ENCODE measurements around the gene REEP1. TPM values are rescaled to one million over a fixed set of nuclear protein-coding genes. Genes with fewer than 3 reads are reported as not detected.

REEP1 gene
- polyA plus RNA-seq, 2 of the 4 experiments (the other 2 are of a cell fraction), result 0.30 to 0.45 TPM

DNA sequence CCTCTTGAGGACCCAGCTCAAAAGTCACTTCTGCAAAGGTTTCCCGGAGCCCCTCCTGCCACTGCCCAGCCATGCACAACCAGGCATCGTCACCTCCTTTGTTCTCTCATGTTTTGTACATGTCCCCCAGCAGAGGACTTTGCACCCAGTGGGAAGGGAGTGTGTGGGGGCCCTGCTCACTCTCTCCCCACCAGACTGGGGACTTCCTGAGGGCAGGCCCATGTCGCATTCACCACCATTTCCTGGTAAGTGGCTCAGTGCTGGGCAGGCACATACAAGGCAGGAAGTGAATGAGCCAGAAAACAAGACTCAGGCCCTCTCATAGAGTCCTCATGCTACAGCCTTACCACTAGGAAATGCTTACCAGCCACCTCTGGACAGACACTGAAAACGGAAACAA is 119.3 kb downstream of the REEP1 start:
- ChIA-PET POLR2A (no interaction called here), CTCF (no interaction called here)
- TF ChIP-seq RFX5 (IDR thresholded peaks at IDR 0.05) (no peak), HOXB5 (CRISPR knock-in tag; IDR thresholded peaks at IDR 0.05) (no peak), KDM1A (IDR thresholded peaks at IDR 0.05; ENCODE audit: low read depth) (no peak), CBX2 (IDR thresholded peaks at IDR 0.05; ENCODE audit: borderline replicate concordance, low read depth) (no peak), NR3C1 (IDR thresholded peaks at IDR 0.05) (no peak), ZSCAN20 (CRISPR knock-in tag; IDR thresholded peaks at IDR 0.05) (no peak), CHD4 (IDR thresholded peaks at IDR 0.05; ENCODE audit: borderline replicate concordance) (no peak), NFE2L2 (conservative IDR thresholded peaks at IDR 0.05; ENCODE audit: low read length) (no peak), MAFK (IDR thresholded peaks at IDR 0.05; ENCODE audit: partially characterized antibody) (no peak), HOXB13 (CRISPR knock-in tag; IDR thresholded peaks at IDR 0.05; ENCODE audit: low read depth) (no peak)
- TF ChIP-seq, protein P1, sequence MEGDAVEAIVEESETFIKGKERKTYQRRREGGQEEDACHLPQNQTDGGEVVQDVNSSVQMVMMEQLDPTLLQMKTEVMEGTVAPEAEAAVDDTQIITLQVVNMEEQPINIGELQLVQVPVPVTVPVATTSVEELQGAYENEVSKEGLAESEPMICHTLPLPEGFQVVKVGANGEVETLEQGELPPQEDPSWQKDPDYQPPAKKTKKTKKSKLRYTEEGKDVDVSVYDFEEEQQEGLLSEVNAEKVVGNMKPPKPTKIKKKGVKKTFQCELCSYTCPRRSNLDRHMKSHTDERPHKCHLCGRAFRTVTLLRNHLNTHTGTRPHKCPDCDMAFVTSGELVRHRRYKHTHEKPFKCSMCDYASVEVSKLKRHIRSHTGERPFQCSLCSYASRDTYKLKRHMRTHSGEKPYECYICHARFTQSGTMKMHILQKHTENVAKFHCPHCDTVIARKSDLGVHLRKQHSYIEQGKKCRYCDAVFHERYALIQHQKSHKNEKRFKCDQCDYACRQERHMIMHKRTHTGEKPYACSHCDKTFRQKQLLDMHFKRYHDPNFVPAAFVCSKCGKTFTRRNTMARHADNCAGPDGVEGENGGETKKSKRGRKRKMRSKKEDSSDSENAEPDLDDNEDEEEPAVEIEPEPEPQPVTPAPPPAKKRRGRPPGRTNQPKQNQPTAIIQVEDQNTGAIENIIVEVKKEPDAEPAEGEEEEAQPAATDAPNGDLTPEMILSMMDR (IDR thresholded peaks at IDR 0.05), result no peak
- TF ChIP-seq, protein P2, sequence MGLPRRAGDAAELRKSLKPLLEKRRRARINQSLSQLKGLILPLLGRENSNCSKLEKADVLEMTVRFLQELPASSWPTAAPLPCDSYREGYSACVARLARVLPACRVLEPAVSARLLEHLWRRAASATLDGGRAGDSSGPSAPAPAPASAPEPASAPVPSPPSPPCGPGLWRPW (IDR thresholded peaks at IDR 0.05), result no peak
- TF ChIP-seq, protein P3, sequence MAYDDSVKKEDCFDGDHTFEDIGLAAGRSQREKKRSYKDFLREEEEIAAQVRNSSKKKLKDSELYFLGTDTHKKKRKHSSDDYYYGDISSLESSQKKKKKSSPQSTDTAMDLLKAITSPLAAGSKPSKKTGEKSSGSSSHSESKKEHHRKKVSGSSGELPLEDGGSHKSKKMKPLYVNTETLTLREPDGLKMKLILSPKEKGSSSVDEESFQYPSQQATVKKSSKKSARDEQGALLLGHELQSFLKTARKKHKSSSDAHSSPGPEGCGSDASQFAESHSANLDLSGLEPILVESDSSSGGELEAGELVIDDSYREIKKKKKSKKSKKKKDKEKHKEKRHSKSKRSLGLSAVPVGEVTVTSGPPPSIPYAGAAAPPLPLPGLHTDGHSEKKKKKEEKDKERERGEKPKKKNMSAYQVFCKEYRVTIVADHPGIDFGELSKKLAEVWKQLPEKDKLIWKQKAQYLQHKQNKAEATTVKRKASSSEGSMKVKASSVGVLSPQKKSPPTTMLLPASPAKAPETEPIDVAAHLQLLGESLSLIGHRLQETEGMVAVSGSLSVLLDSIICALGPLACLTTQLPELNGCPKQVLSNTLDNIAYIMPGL (CRISPR knock-in tag; IDR thresholded peaks at IDR 0.05; ENCODE audit: borderline replicate concordance), result no peak
- TF ChIP-seq, protein P4, sequence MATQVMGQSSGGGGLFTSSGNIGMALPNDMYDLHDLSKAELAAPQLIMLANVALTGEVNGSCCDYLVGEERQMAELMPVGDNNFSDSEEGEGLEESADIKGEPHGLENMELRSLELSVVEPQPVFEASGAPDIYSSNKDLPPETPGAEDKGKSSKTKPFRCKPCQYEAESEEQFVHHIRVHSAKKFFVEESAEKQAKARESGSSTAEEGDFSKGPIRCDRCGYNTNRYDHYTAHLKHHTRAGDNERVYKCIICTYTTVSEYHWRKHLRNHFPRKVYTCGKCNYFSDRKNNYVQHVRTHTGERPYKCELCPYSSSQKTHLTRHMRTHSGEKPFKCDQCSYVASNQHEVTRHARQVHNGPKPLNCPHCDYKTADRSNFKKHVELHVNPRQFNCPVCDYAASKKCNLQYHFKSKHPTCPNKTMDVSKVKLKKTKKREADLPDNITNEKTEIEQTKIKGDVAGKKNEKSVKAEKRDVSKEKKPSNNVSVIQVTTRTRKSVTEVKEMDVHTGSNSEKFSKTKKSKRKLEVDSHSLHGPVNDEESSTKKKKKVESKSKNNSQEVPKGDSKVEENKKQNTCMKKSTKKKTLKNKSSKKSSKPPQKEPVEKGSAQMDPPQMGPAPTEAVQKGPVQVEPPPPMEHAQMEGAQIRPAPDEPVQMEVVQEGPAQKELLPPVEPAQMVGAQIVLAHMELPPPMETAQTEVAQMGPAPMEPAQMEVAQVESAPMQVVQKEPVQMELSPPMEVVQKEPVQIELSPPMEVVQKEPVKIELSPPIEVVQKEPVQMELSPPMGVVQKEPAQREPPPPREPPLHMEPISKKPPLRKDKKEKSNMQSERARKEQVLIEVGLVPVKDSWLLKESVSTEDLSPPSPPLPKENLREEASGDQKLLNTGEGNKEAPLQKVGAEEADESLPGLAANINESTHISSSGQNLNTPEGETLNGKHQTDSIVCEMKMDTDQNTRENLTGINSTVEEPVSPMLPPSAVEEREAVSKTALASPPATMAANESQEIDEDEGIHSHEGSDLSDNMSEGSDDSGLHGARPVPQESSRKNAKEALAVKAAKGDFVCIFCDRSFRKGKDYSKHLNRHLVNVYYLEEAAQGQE (IDR thresholded peaks at IDR 0.05), result no peak
- TF ChIP-seq, protein P5, sequence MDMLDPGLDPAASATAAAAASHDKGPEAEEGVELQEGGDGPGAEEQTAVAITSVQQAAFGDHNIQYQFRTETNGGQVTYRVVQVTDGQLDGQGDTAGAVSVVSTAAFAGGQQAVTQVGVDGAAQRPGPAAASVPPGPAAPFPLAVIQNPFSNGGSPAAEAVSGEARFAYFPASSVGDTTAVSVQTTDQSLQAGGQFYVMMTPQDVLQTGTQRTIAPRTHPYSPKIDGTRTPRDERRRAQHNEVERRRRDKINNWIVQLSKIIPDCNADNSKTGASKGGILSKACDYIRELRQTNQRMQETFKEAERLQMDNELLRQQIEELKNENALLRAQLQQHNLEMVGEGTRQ (IDR thresholded peaks at IDR 0.05), result no peak
- Histone ChIP-seq H3K4me2 (no peak overlapping the region), H3K4me3 (no peak overlapping the region), H3K9me3 (no peaks in the 10 kb centered on the region), H3K4me1 (no peaks in the 10 kb centered on the region), H3K27ac (no peak overlapping the region)
- ATAC-seq, result no peak
- FAIRE-seq, result no peak
- DNase-seq (ENCODE audit: low read depth in 1 of 2, low spot score in 1 of 2), result no peak
- 94% methylated on average over 4 of the region's 4 CpGs for WGBS (ENCODE audit: missing lambda C conversion rate)

DNA sequence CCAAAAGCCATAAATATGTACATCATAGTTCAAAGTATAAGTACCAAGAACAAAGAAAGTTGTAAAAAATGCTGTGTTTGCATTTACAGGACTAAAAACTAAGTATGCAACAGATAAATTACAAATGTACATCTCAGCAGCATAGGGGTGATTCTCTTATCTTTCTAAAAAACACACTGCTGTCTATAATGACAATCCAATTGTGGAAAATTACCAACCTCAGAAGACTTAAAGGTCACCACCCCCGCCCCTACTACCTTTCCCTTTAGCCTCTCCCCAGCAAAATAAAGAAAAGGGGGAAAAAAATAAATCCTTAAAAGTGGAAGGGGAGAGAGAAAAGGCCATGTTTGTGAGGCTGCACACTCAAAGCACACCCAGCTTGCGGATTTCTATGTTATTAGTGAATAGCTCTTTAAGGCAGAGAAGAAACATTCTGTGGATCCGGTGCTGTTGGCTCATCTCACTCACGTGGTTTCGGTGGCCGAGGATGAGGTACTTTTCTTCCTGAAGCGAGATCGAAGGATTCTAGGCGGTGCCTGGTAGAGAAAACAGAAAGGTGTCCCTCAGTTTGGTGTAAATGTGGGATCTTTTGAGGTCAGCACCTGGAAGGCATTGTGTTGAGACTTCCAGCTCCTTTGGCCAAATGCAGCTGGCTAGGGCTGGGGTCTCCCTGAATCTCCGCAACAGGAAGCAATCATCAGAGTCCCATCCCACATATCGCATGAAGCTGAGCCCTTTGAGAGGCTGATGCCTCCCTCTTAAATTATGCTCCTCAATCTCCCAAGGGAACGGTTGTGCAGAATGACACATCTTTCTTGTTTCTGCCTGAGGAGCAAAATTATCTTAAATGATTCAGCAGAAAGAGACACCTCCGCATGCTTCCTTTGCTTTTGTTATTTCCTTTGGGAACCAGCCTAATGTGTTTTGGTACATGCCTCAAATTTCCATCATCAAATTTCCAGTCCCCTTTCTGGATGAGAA is 120.6 kb downstream of the REEP1 start:
- no peak for DNase-seq (ENCODE audit: low read depth in 1 of 2, low spot score in 1 of 2)
- no peak for TF ChIP-seq KDM1A (IDR thresholded peaks at IDR 0.05; ENCODE audit: low read depth)
- TF ChIP-seq, protein P6, sequence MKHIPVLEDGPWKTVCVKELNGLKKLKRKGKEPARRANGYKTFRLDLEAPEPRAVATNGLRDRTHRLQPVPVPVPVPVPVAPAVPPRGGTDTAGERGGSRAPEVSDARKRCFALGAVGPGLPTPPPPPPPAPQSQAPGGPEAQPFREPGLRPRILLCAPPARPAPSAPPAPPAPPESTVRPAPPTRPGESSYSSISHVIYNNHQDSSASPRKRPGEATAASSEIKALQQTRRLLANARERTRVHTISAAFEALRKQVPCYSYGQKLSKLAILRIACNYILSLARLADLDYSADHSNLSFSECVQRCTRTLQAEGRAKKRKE (CRISPR knock-in tag; IDR thresholded peaks at IDR 0.05; ENCODE audit: low read depth), result no peak
- no peak for TF ChIP-seq GATA3 (IDR thresholded peaks at IDR 0.05; ENCODE audit: borderline replicate concordance)
- TF ChIP-seq MAFK (IDR thresholded peaks at IDR 0.05; ENCODE audit: partially characterized antibody), result peak; percentile 95
- TF ChIP-seq POLR2AphosphoS2 (conservative IDR thresholded peaks at IDR 0.05; ENCODE audit: low read length), result no peak
- TF ChIP-seq ESRRA (IDR thresholded peaks at IDR 0.05; ENCODE audit: borderline replicate concordance, low read length), result no peak

More for the DNA sequence above, 120.6 kb downstream of the REEP1 start:
- ChIA-PET POLR2A (interaction anchor here (1.3 kb wide), 1 partner anchor 224 kb away, joined by 5 read pairs; the partner anchor contains the start of gene KDM3A), CTCF (interaction anchor here (1.4 kb wide), 1 partner anchor 156 kb away, joined by 3 read pairs; no protein-coding TSS in a partner anchor)
- WGBS (ENCODE audit: missing lambda C conversion rate), result 77% methylated on average over 13 of the region's 13 CpGs
- FAIRE-seq (no peak), ATAC-seq (no peak)
- Histone ChIP-seq H3K4me1 (no peaks in the 10 kb centered on the region), H3K27ac (no peak overlapping the region), H3K9me3 (no peaks in the 10 kb centered on the region), H3K4me3 (no peak overlapping the region), H3K4me2 (no peak overlapping the region)
